Mesothelial cell of epicardium (in vitro differentiated cells): ENCODE measurements around the gene RNPEPL1. TPM values are rescaled to one million over a fixed set of nuclear protein-coding genes. Genes with fewer than 3 reads are reported as not detected.

Experiments used
- DNase-seq, 2 experiments: peaks; one replicate each; pipeline ENCODE4 v3.0.0; 2021; ENCODE audit warnings: low spot score in 2 of 2; ENCODE audit not compliant: unreplicated experiment in 2 of 2
- H3K27ac Mint-ChIP-seq: 2 replicates; pipeline ENCODE4 v1.8.0; 2021; ENCODE audit warnings: mixed read lengths
- H3K27me3 Mint-ChIP-seq: 2 replicates; pipeline ENCODE4 v1.8.0; 2021; ENCODE audit warnings: low read depth, mixed read lengths
- H3K36me3 Mint-ChIP-seq: 2 replicates; pipeline ENCODE4 v1.8.0; 2021; ENCODE audit warnings: mixed read lengths
- H3K4me1 Mint-ChIP-seq: 2 replicates; pipeline ENCODE4 v1.8.0; 2021; ENCODE audit warnings: mixed read lengths
- H3K4me3 Mint-ChIP-seq: 2 replicates; pipeline ENCODE4 v1.8.0; 2021; ENCODE audit warnings: mild to moderate bottlenecking, moderate library complexity, mixed read lengths
- H3K9me3 Mint-ChIP-seq: 2 replicates; pipeline ENCODE4 v1.8.0; 2021; ENCODE audit warnings: mixed read lengths
- total RNA-seq: library from RNA; stranded (reverse); gene quantifications from 3 replicates; pipeline ENCODE4 v1.2.1, GENCODE V29; 2021
- TF ChIP-seq, protein P1 (sequence below): fragments of 200-600 bp; sonication (generic); IDR thresholded peaks from one replicate; pipeline ENCODE4 v1.5.0; 2021; ENCODE audit warnings: antibody characterized with exemption; ENCODE audit not compliant: unreplicated experiment

RNPEPL1 gene
- total RNA-seq, 1 donor from 2014 or later: 28.3 TPM

DNA sequence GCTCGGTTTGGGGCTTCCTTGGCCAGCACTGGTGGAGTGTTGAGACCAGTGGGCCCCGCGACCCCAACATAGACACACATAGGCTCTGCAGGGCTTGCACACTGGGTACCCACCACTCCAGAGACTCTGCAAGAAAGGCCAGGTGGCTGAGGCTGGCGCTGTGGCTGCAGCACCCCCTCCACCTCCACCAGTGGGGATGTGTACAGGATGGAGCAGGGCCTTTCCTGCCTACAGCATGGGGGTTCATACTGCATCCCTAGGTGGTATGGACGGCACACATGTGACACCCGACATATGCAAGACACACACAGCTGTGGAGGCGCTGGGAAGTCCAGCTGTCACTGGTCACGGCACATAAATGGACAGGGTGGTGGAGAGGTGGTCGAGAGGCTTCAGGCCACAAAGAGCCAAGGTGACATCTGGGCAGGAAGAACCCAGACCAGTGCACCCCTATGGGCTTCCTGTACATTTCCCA is 1.3 kb downstream of the RNPEPL1 start:
- no peaks in the 10 kb centered on the region for H3K9me3 Mint-ChIP-seq
- no peaks in the 10 kb centered on the region for H3K36me3 Mint-ChIP-seq
- DNase-seq: peak; percentile 10 to 40
- H3K27me3 Mint-ChIP-seq: no peaks in the 10 kb centered on the region
- H3K4me1 Mint-ChIP-seq: peaks cover 28% of the 10 kb centered on the region
- no peak overlapping the region for H3K27ac Mint-ChIP-seq
- TF ChIP-seq, protein P1, sequence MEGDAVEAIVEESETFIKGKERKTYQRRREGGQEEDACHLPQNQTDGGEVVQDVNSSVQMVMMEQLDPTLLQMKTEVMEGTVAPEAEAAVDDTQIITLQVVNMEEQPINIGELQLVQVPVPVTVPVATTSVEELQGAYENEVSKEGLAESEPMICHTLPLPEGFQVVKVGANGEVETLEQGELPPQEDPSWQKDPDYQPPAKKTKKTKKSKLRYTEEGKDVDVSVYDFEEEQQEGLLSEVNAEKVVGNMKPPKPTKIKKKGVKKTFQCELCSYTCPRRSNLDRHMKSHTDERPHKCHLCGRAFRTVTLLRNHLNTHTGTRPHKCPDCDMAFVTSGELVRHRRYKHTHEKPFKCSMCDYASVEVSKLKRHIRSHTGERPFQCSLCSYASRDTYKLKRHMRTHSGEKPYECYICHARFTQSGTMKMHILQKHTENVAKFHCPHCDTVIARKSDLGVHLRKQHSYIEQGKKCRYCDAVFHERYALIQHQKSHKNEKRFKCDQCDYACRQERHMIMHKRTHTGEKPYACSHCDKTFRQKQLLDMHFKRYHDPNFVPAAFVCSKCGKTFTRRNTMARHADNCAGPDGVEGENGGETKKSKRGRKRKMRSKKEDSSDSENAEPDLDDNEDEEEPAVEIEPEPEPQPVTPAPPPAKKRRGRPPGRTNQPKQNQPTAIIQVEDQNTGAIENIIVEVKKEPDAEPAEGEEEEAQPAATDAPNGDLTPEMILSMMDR: no peak
- H3K4me3 Mint-ChIP-seq: peak overlapping the region; percentile 71

DNA sequence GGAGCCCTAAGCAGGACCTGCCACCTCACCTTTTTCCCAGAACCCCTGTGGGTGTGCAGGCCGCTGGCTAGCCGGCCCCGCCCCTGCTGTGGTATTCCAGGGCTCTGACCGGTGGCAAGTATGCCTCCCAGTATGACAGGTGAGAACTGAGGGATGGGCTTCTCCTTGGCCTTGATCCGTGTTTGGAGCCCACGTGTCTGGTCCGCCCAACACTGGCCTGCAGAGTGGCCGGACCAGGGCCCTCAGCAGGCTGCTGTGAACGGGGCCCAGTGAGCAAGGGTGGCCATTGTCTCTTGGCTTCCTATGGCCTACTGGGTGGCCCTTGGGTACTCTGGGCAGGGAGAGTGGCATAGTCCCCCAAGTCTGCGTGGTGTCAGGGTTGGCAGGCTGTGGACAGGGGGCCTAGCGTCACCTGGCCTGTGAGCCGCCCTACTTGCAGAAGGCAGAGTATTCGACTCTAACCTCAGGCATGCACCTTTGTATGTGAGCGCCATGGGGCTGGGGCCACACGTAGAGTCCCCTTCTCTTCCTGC is 1.8 kb downstream of the RNPEPL1 start:
- H3K4me3 Mint-ChIP-seq: no peak overlapping the region

DNA sequence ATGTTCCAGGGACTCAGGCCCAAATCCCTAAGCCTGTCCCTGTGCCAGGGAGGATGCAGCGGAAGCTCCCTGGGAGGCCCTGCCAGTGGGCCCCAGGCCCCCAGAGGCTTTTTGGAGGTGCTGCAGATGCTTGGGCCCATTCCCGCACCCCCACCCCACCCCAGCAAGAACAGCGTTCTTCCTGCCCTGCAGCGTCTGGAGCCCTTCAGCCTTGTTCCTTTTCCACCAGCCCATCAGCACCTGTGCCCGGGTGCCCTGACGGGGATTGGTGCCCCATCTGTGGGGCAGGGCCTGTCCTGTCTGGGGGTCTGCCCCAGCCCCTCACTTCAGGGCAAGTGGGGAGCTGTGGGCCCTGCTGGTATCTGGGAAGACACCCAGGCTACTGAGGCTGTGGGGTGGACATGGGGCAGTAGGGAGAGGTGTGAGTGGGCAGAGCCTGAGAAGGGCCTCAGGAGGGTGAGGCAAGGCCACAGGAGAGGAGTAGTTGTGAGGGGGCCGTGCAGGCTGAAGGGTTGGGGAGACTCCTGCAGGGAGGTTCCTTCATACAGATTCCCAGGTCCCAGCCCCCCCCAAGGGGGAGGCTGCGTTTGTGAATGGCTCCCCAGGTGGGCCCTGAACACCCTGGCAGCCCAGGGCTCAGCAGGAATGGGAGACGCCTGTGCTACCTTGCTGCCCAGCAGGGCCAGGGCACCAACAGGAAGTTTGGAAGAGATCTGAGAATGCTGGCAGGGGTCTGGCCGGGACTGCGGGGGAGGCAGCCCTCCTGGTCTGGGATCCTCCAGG is 2.4 kb downstream of the RNPEPL1 start:
- Mint-ChIP-seq H3K27me3 (no peaks in the 10 kb centered on the region), H3K4me3 (no peak overlapping the region), H3K9me3 (no peaks in the 10 kb centered on the region), H3K27ac (no peak overlapping the region), H3K4me1 (peaks cover 22% of the 10 kb centered on the region), H3K36me3 (no peaks in the 10 kb centered on the region)
- TF ChIP-seq, protein P1: no peak
- no peak for DNase-seq

More for the DNA sequence above, 1.8 kb downstream of the RNPEPL1 start:
- Mint-ChIP-seq H3K27me3 (no peaks in the 10 kb centered on the region), H3K4me1 (peaks cover 28% of the 10 kb centered on the region), H3K9me3 (no peaks in the 10 kb centered on the region), H3K36me3 (no peaks in the 10 kb centered on the region), H3K27ac (no peak overlapping the region)
- TF ChIP-seq, protein P1: no peak
- DNase-seq: peak in 1 of 2 experiments; percentile 12

DNA sequence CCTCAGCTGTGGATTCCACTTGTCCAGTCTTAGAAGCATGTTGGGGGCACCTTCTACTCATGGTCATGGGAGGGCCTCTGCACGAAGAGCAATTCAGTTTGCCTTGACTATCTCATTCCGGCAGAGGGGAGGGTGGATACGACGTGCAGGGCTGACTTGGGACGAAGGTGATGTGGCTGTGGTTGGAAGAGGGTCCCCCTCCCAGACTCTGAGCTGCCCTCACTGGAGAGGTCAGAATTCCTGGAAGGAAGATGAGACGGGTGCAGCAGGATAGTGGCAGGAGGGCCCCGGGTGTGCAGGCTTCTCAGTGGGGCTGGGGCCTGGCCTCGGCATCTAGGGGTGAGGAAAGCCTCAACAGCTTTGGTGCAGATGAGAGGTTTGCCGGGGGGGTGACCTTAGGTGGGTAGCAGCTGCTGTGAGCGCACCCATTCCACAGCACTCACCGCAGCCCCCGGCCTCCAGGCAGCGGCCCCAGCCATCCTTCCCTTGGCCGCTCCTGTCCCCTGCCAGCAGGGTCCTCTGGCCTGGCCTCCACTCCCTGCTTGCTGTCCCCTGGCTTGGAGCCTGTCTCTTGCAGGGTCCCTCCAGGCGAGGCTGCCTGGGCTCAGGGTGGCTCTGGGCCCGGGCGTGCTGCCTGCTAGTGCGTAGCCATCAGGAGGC is 3.2 kb downstream of the RNPEPL1 start:
- TF ChIP-seq, protein P1: no peak
- Mint-ChIP-seq H3K36me3 (no peaks in the 10 kb centered on the region), H3K27me3 (no peaks in the 10 kb centered on the region), H3K4me1 (peaks cover 16% of the 10 kb centered on the region), H3K4me3 (no peak overlapping the region), H3K27ac (no peak overlapping the region), H3K9me3 (no peaks in the 10 kb centered on the region)
- DNase-seq: no peak

DNA sequence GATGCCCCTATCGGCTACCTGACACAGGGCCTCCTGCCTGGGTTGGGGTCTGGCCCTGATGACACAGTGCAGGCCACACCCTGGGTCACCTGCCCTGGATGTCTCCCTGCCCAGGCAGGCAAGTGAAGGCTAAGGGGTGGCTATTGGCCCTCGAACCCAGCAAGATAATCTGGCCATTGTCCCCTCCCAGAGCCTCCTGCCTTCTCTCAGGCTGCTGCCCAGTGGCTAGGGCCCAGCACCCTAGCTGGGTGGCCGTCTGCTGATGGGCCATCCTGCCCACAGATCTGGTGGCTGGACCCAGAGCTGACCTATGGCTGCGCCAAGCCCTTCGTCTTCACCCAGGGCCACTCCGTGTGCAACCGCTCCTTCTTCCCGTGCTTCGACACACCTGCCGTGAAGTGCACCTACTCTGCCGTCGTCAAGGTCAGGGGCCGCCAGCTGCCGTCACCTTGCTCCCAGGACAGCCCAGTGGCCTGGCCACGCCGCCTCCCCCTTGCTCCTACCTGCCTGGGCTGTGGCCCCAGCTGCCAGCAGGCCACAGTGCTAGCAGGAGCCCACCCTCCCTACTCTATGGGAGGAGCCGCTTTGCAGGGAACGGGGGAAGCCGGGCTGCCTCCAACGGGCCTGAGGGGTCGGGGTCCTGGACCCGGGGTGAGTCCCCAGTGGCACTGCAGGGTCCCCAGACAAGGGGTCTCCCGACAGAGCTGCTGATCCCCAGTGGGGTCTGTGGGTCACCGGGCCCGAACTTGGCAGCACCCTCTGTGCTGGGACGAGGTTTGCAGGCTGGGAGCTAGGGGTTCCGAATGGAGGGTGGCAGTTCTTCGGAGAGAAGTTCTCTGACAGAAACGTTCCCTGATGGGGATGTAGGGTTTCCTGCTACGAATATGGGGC is 4.1 kb downstream of the RNPEPL1 start:
- Mint-ChIP-seq H3K36me3 (no peaks in the 10 kb centered on the region), H3K27ac (no peak overlapping the region), H3K9me3 (no peaks in the 10 kb centered on the region), H3K27me3 (no peaks in the 10 kb centered on the region), H3K4me1 (peaks cover 11% of the 10 kb centered on the region), H3K4me3 (no peak overlapping the region)
- TF ChIP-seq, protein P1: no peak
- no peak for DNase-seq
